NCI-H446 treated with DMSO at 0.1 percent for 48 hours (cell line): ENCODE results near the gene CDX1.

Source experiments
- DNase-seq: peaks from one replicate; lab custom pipeline; 2025; lab: John Stamatoyannopoulos, UW

CDX1 gene

DNA sequence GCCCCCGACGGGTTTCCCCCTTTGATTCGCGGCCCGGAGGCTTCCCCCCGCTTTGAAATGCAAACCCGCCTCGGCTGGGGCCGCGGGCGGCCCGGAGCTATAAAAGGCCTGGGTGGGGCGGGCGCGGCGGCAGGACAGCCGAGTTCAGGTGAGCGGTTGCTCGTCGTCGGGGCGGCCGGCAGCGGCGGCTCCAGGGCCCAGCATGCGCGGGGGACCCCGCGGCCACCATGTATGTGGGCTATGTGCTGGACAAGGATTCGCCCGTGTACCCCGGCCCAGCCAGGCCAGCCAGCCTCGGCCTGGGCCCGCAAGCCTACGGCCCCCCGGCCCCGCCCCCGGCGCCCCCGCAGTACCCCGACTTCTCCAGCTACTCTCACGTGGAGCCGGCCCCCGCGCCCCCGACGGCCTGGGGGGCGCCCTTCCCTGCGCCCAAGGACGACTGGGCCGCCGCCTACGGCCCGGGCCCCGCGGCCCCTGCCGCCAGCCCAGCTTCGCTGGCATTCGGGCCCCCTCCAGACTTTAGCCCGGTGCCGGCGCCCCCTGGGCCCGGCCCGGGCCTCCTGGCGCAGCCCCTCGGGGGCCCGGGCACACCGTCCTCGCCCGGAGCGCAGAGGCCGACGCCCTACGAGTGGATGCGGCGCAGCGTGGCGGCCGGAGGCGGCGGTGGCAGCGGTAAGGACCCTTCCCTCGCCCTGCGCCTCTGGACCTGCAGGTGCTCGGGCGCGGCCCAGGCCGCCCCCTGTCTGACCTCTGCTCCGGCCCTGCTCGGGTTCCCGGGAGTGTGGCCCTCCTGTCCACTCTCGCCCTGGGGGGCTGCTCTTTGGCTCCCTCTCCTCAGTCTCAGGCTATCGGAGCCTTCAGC is at the start of gene CDX1:
TSS of gene CDX1 (plus strand) at position 129 of the 862 bp plus-strand sequence. CDS start at position 228, 99 bp downstream.
- no peak for DNase-seq

DNA sequence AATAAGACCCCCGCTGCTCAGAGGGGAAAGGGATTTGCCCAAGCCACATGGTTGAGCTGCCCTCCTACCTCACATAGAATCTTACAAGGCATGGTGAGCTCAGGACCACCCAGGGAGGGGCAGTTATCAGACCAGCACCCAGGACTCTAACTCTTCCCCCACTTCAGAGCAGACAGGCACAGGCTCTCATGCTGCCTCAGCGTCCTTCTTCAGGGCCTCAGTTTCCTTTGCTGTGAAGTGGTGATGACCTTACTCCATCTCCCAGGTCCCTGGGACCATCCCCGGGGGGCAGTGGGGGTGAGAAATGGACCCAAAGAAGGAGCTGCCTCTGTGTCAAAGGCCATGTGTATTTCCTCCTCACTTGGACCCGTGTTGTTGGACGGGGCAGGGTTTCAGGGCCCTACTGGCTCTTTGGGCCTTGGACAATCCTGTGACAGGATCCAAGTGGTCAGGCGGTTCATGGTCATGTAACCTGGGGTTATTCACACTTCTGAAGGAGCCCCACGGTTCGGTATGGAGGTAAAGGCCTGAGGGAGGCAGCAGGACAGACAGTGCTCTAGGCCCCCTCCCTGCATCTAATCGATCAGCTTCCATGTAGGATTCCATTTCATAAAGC is 48.5 kb upstream of the CDX1 start:
- DNase-seq, result no peak

DNA sequence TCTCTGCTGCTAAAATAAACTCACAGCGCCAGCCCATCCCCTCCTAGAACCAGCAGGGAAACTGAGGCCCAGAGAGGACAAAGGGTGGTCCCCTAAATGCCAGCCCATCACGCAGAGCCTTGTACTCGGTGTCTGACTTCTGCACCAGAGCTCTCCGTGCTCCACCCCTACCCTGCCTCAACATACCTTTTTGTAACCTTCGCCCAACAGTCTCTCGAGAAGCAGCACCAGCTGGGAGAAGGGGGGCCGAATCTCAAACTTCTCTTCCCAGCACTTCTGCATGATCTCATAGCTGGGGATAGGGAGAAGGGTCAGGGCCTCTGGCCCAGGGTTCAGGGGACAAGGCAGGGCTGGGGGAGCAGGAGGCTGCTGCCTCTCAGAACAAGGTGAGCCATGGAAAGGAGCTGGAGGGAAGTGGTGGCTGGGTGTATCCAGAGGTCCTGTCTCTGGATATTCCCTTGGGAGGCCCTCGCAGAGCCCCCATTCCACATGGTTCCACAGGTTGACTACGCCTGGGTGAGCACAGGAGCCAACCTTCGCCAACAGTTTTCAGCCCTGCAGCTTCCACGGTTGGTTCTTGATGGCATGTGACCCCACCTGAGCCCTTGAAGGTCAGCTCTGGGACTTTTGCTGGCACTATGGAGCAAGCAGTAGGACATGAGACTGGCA is 47.9 kb upstream of the CDX1 start:
- no peak for DNase-seq

DNA sequence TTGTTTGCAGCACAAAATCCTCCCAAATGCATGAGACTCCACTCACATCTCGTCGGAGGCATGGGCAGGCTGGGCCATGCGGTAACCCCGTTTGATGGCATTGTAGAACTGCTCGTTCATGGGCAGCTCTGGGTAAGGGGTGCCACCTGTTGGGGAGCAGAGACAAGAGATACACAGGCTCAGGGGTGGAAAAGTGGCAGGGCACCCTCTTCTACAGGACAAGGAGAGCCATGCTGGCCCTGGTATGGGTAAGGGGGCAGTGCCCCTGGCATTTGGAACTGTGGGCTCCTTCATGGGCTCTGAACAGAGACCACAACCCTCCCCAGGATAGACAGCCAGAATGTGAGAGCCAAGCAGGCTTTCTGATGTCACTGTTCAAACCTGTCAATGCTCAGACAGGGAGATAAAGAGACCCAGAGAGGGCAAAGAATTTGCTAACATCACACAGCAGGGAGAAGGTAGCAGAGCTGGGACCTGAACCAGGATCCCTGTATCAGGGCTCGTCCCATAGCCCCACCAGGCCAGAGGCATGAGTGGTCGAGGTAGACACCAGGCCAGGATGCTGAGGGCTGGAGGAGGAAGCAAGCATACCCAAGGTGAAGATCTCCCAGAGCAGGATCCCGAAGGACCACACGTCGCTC is 47.0 kb upstream of the CDX1 start:
- no peak for DNase-seq

DNA sequence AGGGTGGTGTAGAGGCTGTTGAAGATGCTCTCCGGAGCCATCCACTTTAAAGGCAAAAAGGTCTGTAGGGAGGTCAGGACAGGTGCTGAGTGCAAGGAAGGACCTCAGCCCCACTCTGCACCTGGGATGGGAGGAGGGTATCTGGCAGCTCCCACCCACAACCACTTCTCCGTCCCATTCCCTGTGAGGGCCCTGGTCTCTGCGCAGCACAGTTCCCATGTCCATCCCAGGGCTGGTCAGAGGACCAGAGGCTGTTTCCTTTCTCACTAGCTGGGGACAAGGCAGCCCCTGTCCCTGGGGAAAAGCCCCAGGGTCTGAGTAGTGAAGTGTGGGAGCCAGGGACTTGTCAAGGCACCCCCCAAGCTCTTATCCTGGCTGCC is 46.5 kb upstream of the CDX1 start:
- no peak for DNase-seq

DNA sequence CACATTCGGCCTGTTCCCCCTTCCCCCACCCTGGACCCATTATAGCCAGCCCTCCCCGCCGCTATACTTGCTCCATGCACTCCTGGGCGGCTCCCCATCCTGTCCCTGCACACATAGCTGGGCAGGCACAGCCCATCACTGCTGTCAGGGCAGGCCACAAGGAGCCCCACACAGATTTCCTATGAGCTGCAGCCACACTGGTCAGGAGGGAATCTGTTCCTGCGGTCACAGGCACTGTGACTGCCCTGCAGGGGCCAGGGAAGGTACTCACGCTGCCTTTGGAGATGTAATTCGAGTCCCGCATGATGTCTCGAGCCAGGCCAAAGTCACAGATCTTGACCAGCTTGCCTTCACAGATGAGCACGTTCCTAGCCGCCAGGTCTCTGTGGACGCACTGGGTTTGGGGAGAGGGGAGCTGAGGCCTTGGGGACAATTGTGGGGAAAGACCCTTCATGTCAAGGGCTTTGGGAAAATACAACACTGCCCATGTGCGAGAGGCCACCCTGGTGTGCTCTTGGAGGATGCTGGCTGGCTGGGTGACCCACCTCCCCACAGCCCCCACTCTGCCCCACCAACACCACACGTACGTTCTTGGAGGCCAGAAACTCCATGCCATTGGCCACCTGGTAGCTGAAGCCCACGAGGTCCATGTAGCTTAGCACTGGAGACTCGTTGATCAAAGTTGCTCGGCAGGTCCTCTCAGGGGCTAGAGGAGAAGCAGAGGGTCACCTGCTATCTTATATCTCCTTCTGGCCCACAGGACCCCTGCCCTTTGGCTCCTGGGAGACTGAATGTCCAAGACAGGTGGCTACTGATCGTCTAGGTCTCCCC is 45.7 kb upstream of the CDX1 start:
- no peak for DNase-seq

DNA sequence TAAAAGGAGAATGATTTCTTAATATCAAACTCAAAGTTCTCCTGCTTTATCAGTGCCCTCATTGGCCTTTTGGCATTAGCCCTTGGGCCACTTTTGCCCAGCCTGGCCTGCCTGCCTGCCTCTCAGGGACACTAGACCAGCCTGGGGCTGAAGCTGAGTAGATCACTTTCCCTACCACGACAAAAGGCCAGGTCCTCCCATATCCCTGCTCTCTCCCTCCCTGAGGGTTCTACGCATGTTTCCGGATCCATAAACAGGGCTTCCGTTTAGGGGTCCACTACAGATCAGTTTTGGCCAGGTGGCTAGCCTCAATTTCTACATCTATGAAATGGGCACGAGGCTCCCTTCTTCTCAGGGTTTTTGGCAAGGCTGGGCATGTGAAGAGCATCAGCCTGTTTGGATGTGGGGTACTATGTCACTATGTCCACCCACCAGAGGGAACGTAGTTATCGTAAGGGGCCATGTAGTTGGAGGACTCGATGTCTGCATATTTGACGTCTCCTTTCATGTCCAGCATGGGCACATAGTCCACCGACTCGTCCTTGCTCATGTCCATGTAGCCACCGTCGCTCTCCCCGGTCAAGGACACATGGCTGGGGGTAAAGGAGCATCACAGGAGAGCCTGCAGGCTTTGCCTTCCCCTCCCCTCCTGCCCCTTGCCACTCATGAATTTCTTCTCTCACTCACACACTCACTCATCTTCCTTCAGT is 45.0 kb upstream of the CDX1 start:
- no peak for DNase-seq

DNA sequence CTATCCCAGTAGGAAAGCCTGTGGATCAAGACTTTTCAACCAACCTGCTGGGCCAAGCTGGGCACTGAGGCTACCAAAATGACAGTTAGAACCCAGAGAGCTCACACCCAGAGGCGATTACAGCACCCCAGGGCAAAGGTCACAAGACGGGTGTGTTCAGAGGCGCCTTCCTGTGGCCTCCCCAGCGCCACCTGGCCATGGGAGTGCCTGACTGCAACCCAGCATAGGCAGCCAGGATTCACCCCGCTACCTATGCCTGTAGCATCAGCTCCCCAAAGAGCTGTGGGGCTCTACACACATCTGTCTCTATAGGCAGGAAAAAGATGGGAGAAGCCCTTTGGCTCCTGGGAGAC is 44.4 kb upstream of the CDX1 start:
- DNase-seq, result no peak

DNA sequence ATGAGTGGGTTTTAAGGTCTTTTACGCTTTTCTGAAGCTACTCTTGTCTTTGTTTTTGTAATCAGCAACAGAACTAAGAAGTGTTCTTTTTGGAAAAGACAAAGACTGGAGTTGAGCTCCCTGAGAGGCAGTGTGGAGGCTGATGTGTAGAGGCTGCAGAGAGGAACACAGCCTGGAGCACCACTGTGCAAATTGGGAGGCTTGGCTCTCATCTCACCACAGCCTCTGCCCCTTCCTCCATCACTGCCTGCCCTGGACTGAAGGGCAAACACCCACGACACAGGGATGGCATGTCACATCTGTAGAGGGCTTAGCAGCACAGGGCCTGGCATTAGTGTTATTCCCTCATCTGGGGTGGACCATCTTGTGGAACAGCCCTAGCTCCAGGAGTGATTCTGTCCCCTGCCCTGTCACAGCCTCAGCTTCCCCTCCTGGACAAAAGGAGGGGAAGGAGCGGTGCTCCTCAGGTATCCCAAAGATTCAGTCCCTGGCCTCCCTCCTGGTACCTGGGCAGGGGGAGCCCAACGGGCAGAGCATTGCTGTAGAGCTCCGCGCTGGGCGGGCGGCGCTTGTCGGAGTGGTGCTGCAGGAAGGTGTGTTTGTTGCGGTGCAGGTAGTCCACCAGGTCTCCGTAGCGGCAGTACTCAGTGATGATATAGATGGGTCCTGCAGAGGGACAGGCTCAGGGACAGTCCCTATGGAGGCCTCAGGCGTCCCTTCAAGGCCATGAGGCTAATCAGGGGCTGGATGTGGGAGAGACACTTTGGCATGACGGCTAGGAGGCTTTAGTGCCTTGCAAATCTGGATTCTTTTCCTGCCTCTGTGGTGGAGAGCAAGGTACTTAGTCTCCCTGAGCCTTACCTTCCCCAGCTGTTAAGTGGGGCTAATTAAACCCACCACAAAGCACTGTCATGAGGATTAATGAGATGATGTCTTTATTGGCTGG is 43.8 kb upstream of the CDX1 start:
- no peak for DNase-seq

DNA sequence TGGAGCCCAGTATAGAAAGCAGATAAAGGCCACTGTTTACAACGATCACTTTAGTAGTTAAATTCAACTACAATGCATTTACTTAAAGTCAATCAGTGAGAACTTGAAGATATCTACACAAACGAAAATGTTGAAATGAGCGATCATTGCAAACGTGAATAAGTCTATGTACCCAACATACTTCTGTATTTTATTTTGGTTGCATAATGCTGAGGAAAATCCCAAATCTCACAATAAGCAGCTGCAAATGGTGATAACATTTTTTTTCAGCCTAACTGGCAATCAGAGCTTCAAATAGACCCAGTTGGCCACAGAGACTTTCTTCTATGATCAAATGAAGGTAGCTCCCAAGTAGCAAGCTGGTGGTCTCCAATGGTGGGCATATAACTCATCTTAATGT is 43.0 kb upstream of the CDX1 start:
- no peak for DNase-seq

DNA sequence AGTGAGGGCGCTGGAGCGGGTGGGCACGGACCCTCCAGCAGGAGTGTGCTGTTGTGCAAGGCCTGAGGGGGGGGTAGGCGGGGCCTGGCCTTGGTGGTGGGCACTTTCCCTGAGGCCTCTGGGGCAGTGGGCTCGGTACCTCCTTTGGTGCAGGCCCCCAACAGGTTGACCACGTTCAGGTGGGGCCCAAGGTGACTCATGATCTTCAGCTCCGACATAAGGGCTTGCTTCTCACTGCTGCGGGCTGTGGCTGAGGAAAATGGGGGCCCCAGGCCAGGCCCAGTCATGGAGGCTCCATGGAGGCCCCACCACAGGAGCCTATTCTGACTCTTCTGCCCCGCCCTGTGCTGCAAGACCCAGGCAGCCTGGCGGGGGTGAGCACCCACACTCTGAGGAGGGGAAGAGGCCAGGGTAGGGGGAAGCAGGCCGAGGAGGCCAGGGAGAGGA is 42.4 kb upstream of the CDX1 start:
- no peak for DNase-seq

DNA sequence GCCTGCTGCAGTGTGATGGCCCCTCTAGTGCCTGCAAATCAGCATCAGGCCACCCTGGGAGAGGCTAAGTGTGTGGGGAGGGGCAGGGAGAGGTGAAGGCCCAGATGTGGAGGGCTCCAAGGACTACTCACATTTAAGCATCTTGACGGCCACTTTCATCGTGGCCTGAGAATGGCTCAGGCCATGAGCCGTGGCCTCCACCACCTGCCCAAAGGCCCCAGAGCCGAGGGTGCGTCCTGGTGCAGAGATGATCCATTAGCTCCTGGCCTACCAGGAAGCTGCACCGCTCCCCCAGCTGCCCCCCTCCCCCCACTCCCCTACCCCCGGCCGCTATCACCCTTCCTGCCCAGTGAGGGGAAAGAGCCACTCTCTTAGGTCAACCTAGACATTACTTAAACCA is 42.0 kb upstream of the CDX1 start:
- DNase-seq, result no peak

DNA sequence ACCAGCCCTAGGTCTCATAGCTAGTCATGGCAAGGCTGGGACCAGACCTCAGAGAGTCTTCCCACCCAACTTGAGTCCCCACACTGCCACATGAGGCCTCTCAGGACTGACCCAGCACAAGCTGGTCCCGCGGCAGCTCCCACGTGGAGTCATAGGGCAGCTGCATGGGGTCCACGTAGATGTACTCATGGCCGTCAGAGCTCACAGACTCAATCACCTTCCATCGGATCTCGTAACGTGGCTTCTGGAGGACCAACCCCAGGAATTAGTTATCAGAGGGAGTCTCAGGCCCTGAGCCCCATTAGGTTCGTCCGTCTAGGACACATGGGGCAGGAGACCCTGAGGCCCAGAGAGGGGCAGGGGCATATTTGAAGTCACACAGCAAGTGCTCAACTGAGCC is 41.2 kb upstream of the CDX1 start:
- DNase-seq, result no peak

DNA sequence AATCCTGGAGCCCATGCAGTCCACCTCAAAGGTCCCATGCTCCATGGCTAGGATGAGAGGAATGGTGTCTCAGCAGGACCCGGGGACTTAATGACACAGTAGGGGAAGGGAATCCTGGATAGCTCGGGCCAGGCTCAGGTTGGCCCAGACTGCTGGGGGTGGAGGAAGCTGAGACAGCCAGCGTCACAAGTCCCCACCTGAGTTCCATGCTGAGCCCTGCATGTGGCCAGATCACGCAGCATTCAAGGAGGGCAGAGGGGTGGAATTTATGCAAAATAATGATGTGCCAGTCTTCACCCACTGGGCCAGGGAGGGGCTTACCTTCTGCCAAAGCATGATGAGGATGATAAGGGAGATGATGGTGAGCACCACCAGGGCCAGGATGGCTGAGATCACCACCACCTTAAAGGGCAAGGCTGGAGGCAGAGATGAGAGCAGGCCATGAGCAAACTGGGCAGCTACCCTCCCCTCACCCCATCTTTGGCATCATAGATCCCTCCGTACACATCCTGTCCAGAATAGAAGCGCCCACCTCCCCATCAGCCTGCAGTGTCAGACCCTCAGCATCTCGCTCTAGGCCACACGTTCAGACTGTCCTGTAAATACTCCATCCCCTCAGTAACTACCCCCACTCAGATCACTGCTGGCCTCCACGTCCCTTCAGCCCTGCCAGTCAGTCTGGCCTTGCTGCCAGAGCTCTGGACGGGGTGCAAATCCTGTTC is 40.2 kb upstream of the CDX1 start:
- no peak for DNase-seq

DNA sequence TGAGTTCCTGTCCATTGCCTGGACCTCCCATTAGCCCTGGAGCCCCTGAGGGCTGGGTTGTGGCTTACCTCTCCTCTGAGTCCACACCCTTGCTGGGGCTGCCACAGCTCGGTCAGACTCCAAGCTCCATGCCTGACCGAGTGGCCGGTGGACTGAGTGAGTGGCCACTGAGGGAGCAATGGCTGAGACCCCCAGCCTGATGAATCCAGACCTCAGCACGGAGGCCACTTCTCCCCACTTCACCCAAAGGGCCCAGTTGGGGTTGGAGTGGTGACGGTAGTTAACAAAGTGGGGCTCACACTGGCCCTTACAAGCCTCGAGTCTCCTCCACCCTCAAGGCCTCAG is 39.7 kb upstream of the CDX1 start:
- DNase-seq, result no peak

DNA sequence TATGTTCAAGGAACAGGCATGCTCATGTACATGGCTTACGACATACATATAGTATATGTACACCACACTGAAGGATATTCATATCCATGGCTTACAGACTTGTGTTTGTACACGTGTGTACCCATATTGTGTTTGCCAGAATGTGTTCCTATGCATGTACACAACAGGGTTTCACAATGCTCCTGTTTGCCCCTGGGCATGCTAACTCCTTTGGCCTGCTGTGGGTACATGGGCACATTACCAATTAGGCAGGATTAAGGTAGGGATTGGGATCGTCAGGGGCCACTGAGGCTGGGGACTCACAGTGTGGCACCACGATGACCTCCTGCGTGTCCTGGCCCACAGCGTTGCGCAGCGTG is 37.1 kb upstream of the CDX1 start:
- DNase-seq, result no peak

DNA sequence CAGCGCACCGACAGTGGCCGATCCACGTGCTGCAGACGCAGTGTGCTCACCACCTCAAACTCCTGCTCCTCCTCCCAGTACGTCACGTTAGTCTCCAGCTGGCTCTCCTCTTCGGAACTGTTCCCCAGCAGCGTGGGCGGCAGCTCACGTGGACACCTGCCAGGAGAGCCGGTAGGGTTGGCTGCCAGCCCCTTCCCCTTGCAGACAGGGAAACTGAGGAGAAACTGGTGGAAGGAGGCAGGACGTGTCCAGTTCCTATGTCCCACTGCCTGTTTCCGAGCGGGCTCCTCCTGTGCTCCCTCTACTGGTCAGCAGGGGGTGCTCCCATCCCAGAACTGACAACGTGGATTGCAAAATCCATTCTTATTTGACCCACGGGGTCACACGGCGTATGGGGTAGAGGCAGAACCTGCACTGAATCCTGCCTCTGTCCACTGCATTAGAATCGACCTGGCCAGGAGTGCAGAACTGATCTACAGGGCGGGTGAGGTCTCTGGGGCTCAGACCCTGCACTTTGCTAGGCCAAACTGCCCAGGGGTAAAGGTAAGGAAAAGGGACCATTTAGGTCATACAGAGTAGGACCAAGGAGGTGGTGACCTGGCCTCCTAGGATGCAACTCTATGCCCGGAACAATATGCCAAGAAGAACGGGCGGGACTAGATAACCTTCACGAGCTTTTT is 36.6 kb upstream of the CDX1 start:
- DNase-seq, result no peak

DNA sequence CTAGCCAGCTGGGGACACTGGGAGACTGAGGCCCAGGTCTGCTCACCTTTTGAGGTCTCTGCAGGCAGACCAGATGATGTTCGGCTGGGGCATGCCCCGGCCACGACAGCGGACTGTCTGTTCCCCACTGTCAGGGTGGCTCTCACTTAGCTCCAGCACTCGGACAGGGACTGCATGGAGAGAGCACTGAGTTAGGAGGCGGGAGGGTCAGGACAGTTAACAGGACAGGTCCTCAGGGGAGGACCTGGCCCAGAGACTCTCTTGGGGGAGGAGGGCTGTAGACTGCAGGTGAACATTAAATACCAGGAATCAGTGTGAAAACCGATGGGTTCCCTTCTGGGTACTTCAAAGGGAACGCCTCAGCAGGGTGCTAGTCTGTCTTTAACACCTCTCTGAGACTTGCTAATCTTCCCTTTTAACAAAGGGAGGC is 36.1 kb upstream of the CDX1 start:
- DNase-seq, result no peak

DNA sequence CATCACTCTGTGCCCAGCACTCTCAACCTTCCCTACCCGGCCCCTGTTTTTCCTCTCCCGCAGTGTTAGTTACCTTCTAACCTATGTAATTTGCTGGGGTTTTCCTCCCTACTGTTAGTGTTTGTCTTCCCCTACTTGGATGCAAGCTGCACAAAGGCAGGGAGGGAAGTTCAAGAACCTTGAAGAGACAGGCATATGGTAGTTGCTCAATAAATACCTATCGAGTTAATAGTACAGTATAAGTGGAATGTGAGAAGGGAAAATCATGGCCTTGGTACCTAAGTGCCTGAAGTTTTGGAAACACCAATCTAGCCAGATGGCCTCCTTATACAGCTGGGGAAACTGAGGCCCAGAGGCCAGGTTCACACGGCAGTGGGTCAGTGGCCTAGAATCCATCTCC is 35.1 kb upstream of the CDX1 start:
- no peak for DNase-seq
